ENCODE data around the gene LYPD5.

DNA sequence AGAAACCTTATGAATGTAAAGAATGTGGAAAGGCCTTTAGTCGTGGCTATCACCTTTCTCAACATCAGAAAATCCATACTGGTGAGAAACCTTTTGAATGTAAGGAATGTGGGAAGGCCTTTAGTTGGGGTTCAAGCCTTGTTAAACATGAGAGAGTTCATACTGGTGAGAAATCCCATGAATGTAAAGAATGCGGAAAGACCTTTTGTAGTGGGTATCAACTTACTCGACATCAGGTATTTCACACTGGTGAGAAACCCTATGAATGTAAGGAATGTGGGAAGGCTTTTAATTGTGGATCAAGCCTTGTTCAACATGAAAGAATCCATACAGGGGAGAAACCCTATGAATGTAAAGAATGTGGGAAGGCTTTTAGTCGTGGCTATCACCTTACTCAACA, 45.6 kb upstream of the LYPD5 start:
- no peak for TF ChIP-seq ZNF776 (CRISPR knock-in tag; IDR thresholded peaks at IDR 0.05)
- TF ChIP-seq, protein P1, sequence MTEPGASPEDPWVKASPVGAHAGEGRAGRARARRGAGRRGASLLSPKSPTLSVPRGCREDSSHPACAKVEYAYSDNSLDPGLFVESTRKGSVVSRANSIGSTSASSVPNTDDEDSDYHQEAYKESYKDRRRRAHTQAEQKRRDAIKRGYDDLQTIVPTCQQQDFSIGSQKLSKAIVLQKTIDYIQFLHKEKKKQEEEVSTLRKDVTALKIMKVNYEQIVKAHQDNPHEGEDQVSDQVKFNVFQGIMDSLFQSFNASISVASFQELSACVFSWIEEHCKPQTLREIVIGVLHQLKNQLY (CRISPR knock-in tag; IDR thresholded peaks at IDR 0.05): no peak
- no peak for TF ChIP-seq GABPB1 (CRISPR knock-in tag; IDR thresholded peaks at IDR 0.05)
- TF ChIP-seq CHCHD3 (CRISPR knock-in tag; IDR thresholded peaks at IDR 0.05): no peak
- TF ChIP-seq, protein P2, sequence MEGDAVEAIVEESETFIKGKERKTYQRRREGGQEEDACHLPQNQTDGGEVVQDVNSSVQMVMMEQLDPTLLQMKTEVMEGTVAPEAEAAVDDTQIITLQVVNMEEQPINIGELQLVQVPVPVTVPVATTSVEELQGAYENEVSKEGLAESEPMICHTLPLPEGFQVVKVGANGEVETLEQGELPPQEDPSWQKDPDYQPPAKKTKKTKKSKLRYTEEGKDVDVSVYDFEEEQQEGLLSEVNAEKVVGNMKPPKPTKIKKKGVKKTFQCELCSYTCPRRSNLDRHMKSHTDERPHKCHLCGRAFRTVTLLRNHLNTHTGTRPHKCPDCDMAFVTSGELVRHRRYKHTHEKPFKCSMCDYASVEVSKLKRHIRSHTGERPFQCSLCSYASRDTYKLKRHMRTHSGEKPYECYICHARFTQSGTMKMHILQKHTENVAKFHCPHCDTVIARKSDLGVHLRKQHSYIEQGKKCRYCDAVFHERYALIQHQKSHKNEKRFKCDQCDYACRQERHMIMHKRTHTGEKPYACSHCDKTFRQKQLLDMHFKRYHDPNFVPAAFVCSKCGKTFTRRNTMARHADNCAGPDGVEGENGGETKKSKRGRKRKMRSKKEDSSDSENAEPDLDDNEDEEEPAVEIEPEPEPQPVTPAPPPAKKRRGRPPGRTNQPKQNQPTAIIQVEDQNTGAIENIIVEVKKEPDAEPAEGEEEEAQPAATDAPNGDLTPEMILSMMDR (CRISPR knock-in tag; IDR thresholded peaks at IDR 0.05): no peak
- no peak for TF ChIP-seq SMARCC2 (IDR thresholded peaks at IDR 0.05)
- no peak for TF ChIP-seq BRD4 (CRISPR knock-in tag; IDR thresholded peaks at IDR 0.05)
- TF ChIP-seq ZNF101 (CRISPR knock-in tag; IDR thresholded peaks at IDR 0.05; ENCODE audit: borderline replicate concordance, low read depth): no peak
- TF ChIP-seq, protein P3, sequence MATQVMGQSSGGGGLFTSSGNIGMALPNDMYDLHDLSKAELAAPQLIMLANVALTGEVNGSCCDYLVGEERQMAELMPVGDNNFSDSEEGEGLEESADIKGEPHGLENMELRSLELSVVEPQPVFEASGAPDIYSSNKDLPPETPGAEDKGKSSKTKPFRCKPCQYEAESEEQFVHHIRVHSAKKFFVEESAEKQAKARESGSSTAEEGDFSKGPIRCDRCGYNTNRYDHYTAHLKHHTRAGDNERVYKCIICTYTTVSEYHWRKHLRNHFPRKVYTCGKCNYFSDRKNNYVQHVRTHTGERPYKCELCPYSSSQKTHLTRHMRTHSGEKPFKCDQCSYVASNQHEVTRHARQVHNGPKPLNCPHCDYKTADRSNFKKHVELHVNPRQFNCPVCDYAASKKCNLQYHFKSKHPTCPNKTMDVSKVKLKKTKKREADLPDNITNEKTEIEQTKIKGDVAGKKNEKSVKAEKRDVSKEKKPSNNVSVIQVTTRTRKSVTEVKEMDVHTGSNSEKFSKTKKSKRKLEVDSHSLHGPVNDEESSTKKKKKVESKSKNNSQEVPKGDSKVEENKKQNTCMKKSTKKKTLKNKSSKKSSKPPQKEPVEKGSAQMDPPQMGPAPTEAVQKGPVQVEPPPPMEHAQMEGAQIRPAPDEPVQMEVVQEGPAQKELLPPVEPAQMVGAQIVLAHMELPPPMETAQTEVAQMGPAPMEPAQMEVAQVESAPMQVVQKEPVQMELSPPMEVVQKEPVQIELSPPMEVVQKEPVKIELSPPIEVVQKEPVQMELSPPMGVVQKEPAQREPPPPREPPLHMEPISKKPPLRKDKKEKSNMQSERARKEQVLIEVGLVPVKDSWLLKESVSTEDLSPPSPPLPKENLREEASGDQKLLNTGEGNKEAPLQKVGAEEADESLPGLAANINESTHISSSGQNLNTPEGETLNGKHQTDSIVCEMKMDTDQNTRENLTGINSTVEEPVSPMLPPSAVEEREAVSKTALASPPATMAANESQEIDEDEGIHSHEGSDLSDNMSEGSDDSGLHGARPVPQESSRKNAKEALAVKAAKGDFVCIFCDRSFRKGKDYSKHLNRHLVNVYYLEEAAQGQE (IDR thresholded peaks at IDR 0.05; ENCODE audit: borderline replicate concordance in 1 of 2, low read depth in 1 of 2, low read length in 2 of 2): no peak
- TF ChIP-seq POLR2AphosphoS5 (IDR thresholded peaks at IDR 0.05; ENCODE audit: low read depth, low read length): no peak
- TF ChIP-seq ZSCAN22 (CRISPR knock-in tag; IDR thresholded peaks at IDR 0.05): no peak
- no peak for TF ChIP-seq JUND (CRISPR knock-in tag; IDR thresholded peaks at IDR 0.05)
- TF ChIP-seq RFX1 (IDR thresholded peaks at IDR 0.05): no peak

Measured in HepG2 (cell line).